Measurements from ENCODE around the gene RGS1. TPM values are rescaled to one million over a fixed set of nuclear protein-coding genes. Genes with fewer than 3 reads are reported as not detected.
A peak's percentile ranks its signal among the peaks of the same experiment; 100 is the strongest.

RGS1 gene, protein sequence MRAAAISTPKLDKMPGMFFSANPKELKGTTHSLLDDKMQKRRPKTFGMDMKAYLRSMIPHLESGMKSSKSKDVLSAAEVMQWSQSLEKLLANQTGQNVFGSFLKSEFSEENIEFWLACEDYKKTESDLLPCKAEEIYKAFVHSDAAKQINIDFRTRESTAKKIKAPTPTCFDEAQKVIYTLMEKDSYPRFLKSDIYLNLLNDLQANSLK
- not detected for polyA plus RNA-seq (2013, experiment 1 of 2)
- polyA plus RNA-seq (2013, experiment 2 of 2): not detected

- Histone ChIP-seq H2AFZ (ENCODE audit: low read length) (peak within 1 kb of the TSS; percentile 80), H3K9ac (ENCODE audit: low read depth, low read length, poor library complexity) (no peak within 1 kb of the TSS), H3K36me3 (replicated peaks in 1 of 2; ENCODE audit: control insufficient read depth in 2 of 2, insufficient read depth in 2 of 2, low read length in 2 of 2) (no peaks in the 10 kb centered on the region), H3K4me1 (ENCODE audit: control insufficient read depth in 2 of 2, insufficient read depth in 1 of 2, low read depth in 1 of 2, low read length in 2 of 2) (peaks cover 0 to 4% of the 10 kb centered on the region in 2 donors), H4K91ac (ENCODE audit: low read depth, low read length, poor library complexity) (no peak within 1 kb of the TSS), H3K23ac (ENCODE audit: low read depth, low read length, poor library complexity) (no peak within 1 kb of the TSS), H2BK15ac (ENCODE audit: low read length) (no peak within 1 kb of the TSS), H2BK120ac (ENCODE audit: low read depth, low read length) (no peak within 1 kb of the TSS), H4K8ac (ENCODE audit: low read depth, low read length) (no peak within 1 kb of the TSS), H3K27me3 (ENCODE audit: control insufficient read depth in 3 of 3, insufficient read depth in 3 of 3, low read depth in 1 of 3, low read length in 3 of 3) (no peaks in the 10 kb centered on the region), H2BK5ac (ENCODE audit: low read length) (no peak within 1 kb of the TSS), H2AK5ac (ENCODE audit: low read depth, low read length) (no peak within 1 kb of the TSS), H3K4me2 (ENCODE audit: insufficient read depth, low read length, poor library complexity, severe bottlenecking) (no peak within 1 kb of the TSS), H3K27ac (replicated peaks; ENCODE audit: low read length) (no peak within 1 kb of the TSS), H3K4me3 (ENCODE audit: low read length in 2 of 2) (no peak within 1 kb of the TSS), H3K4ac (ENCODE audit: low read length) (no peak within 1 kb of the TSS), H3K9me3 (replicated peaks in 1 of 2; ENCODE audit: control insufficient read depth in 2 of 2, insufficient read depth in 1 of 2, low read depth in 1 of 2, low read length in 2 of 2) (no peaks in the 10 kb centered on the region), H3K18ac (ENCODE audit: low read length) (no peak within 1 kb of the TSS), H3K14ac (ENCODE audit: low read length) (no peak within 1 kb of the TSS), H3K79me1 (ENCODE audit: low read depth, low read length) (no peaks in the 10 kb centered on the region), H2BK12ac (ENCODE audit: low read length) (no peak within 1 kb of the TSS)
- no peak for DNase-seq (ENCODE audit: low spot score)
- no CpG with 5 or more reads among the region's 7 CpGs for WGBS, 2 donors (ENCODE audit: extremely low coverage in 2 of 2, insufficient read length in 2 of 2, insufficient replicate concordance in 1 of 2)
Measured at GRCh38 chr1:192575499-192576189, at the start of gene RGS1. TSS of gene RGS1 (plus strand) at chr1:192575773. CDS start at chr1:192575793, 20 bp downstream.

DNA sequence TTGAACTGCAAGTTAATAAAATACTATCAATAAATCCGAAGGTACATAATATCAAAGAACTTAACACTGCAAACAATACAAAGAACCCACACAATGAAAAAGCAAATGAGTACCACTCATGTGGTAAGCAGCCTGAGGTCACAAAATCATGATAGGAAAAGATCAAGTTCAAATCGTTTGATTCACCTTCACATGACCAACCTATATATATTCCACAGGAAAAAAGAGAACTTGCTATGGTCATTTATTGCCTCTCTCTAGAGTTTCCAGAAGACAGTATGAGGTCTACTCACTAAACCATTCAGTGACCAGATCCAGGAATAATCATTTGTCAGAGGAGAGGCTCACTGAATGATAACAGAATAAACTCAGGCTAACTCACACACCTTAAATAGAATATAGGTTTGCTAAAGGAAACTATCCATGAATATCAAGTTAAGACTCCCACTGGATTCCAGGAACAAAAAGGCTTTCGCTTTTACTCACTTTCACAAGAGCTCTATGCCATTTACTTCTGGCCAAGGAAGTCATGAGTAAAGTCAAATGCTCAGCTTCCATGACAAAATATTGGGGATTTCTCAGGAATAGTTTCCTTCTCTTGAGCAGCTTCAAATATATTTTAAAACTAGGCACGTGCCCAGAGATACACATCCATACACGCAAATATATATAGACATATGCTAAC is 48.3 kb upstream of the RGS1 start:
- no peak overlapping the region for H4K91ac ChIP-seq (ENCODE audit: low read depth, low read length, poor library complexity)
- no peak overlapping the region for H3K23ac ChIP-seq (ENCODE audit: low read depth, low read length, poor library complexity)
- H3K4ac ChIP-seq (ENCODE audit: low read length): no peak overlapping the region
- H2BK120ac ChIP-seq (ENCODE audit: low read depth, low read length): no peak overlapping the region
- H3K18ac ChIP-seq (ENCODE audit: low read length): no peak overlapping the region
- H3K9ac ChIP-seq (ENCODE audit: low read depth, low read length, poor library complexity): no peak overlapping the region
- no peak overlapping the region for H3K4me3 ChIP-seq (ENCODE audit: low read length in 2 of 2)
- no peaks in the 10 kb centered on the region for H3K27me3 ChIP-seq (ENCODE audit: control insufficient read depth in 3 of 3, insufficient read depth in 3 of 3, low read depth in 1 of 3, low read length in 3 of 3)
- H2AK5ac ChIP-seq (ENCODE audit: low read depth, low read length): no peak overlapping the region
- WGBS, 2 donors (ENCODE audit: extremely low coverage in 2 of 2, insufficient read length in 2 of 2, insufficient replicate concordance in 1 of 2): no CpG with 5 or more reads among the region's 5 CpGs
- H3K9me3 ChIP-seq (replicated peaks in 1 of 2; ENCODE audit: control insufficient read depth in 2 of 2, insufficient read depth in 1 of 2, low read depth in 1 of 2, low read length in 2 of 2): no peaks in the 10 kb centered on the region
- no peak overlapping the region for H3K27ac ChIP-seq (replicated peaks; ENCODE audit: low read length)
- no peak overlapping the region for H3K14ac ChIP-seq (ENCODE audit: low read length)
- no peak overlapping the region for H2BK5ac ChIP-seq (ENCODE audit: low read length)
- no peak overlapping the region for H2AFZ ChIP-seq (ENCODE audit: low read length)
- no peak overlapping the region for H2BK15ac ChIP-seq (ENCODE audit: low read length)
- no peak overlapping the region for H4K8ac ChIP-seq (ENCODE audit: low read depth, low read length)
- H3K4me1 ChIP-seq (ENCODE audit: control insufficient read depth in 2 of 2, insufficient read depth in 1 of 2, low read depth in 1 of 2, low read length in 2 of 2): peaks cover 0 to 5% of the 10 kb centered on the region in 2 donors
- no peak overlapping the region for H2BK12ac ChIP-seq (ENCODE audit: low read length)
- H3K36me3 ChIP-seq (replicated peaks in 1 of 2; ENCODE audit: control insufficient read depth in 2 of 2, insufficient read depth in 2 of 2, low read length in 2 of 2): no peaks in the 10 kb centered on the region
- H3K79me1 ChIP-seq (ENCODE audit: low read depth, low read length): no peaks in the 10 kb centered on the region
- DNase-seq (ENCODE audit: low spot score): no peak
- no peak overlapping the region for H3K4me2 ChIP-seq (ENCODE audit: insufficient read depth, low read length, poor library complexity, severe bottlenecking)

GRCh38 chr1:192527950-192528349 is 47.6 kb upstream of the RGS1 start:
- Histone ChIP-seq H2BK15ac (ENCODE audit: low read length) (no peak overlapping the region), H2AK5ac (ENCODE audit: low read depth, low read length) (no peak overlapping the region), H3K27me3 (ENCODE audit: control insufficient read depth in 3 of 3, insufficient read depth in 3 of 3, low read depth in 1 of 3, low read length in 3 of 3) (no peaks in the 10 kb centered on the region), H3K27ac (replicated peaks; ENCODE audit: low read length) (no peak overlapping the region), H2AFZ (ENCODE audit: low read length) (no peak overlapping the region), H4K91ac (ENCODE audit: low read depth, low read length, poor library complexity) (no peak overlapping the region), H2BK5ac (ENCODE audit: low read length) (no peak overlapping the region), H3K4me1 (ENCODE audit: control insufficient read depth in 2 of 2, insufficient read depth in 1 of 2, low read depth in 1 of 2, low read length in 2 of 2) (peaks cover 0 to 5% of the 10 kb centered on the region in 2 donors), H3K4me3 (ENCODE audit: low read length in 2 of 2) (no peak overlapping the region), H3K4me2 (ENCODE audit: insufficient read depth, low read length, poor library complexity, severe bottlenecking) (no peak overlapping the region), H3K36me3 (replicated peaks in 1 of 2; ENCODE audit: control insufficient read depth in 2 of 2, insufficient read depth in 2 of 2, low read length in 2 of 2) (no peaks in the 10 kb centered on the region), H3K9ac (ENCODE audit: low read depth, low read length, poor library complexity) (no peak overlapping the region), H3K4ac (ENCODE audit: low read length) (no peak overlapping the region), H3K23ac (ENCODE audit: low read depth, low read length, poor library complexity) (no peak overlapping the region), H2BK12ac (ENCODE audit: low read length) (no peak overlapping the region), H3K18ac (ENCODE audit: low read length) (no peak overlapping the region), H3K79me1 (ENCODE audit: low read depth, low read length) (no peaks in the 10 kb centered on the region), H3K9me3 (replicated peaks in 1 of 2; ENCODE audit: control insufficient read depth in 2 of 2, insufficient read depth in 1 of 2, low read depth in 1 of 2, low read length in 2 of 2) (no peaks in the 10 kb centered on the region), H4K8ac (ENCODE audit: low read depth, low read length) (no peak overlapping the region), H3K14ac (ENCODE audit: low read length) (no peak overlapping the region), H2BK120ac (ENCODE audit: low read depth, low read length) (no peak overlapping the region)
- DNase-seq (ENCODE audit: low spot score): no peak

DNA sequence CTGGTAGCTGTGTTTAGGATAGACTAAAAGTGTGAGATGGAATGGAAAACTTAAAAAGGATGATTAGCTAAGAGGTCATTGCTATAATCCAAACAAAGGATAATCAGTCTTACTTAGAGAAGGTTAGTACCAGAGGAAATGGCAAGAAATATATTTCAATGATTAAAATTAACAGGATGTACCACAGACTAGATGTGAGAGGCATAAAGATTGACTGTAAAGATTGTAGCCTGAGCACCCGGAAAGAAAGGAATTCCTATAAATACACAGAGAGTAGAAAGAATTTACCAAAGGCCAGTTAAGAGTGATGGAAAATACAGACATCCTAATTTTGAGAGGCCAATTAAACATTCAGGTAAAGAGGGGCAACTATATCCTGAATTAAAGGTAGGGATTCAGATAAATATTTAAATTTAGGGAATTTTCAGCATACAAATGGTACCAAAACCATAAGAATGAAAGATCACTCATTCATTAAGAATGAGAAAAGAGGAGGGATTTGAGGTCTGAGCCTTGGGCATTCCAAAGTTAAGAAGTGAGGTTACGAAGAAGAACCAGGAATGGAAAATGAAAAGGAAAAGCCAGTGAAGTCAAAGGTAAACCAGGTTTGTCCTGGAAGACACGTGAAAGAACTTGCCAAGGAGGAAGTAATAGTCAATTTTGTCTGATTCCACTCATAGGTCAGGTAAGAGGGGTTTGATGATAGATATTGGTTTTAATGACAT is 46.4 kb upstream of the RGS1 start:
- H3K4me2 ChIP-seq (ENCODE audit: insufficient read depth, low read length, poor library complexity, severe bottlenecking): no peak overlapping the region
- no CpG with 5 or more reads among the region's 3 CpGs for WGBS, 2 donors (ENCODE audit: extremely low coverage in 2 of 2, insufficient read length in 2 of 2, insufficient replicate concordance in 1 of 2)

More for the DNA sequence above, 46.4 kb upstream of the RGS1 start:
- Histone ChIP-seq H4K91ac (ENCODE audit: low read depth, low read length, poor library complexity) (no peak overlapping the region), H3K9ac (ENCODE audit: low read depth, low read length, poor library complexity) (no peak overlapping the region), H2BK12ac (ENCODE audit: low read length) (no peak overlapping the region), H3K4ac (ENCODE audit: low read length) (no peak overlapping the region), H2BK15ac (ENCODE audit: low read length) (no peak overlapping the region), H2AFZ (ENCODE audit: low read length) (peak overlapping the region; percentile 15), H3K14ac (ENCODE audit: low read length) (no peak overlapping the region), H2BK120ac (ENCODE audit: low read depth, low read length) (no peak overlapping the region), H3K27ac (replicated peaks; ENCODE audit: low read length) (no peak overlapping the region), H3K9me3 (replicated peaks in 1 of 2; ENCODE audit: control insufficient read depth in 2 of 2, insufficient read depth in 1 of 2, low read depth in 1 of 2, low read length in 2 of 2) (no peaks in the 10 kb centered on the region), H3K4me3 (ENCODE audit: low read length in 2 of 2) (no peak overlapping the region), H2AK5ac (ENCODE audit: low read depth, low read length) (no peak overlapping the region), H3K4me1 (ENCODE audit: control insufficient read depth in 2 of 2, insufficient read depth in 1 of 2, low read depth in 1 of 2, low read length in 2 of 2) (peaks cover 0 to 5% of the 10 kb centered on the region in 2 donors), H3K23ac (ENCODE audit: low read depth, low read length, poor library complexity) (no peak overlapping the region), H3K18ac (ENCODE audit: low read length) (no peak overlapping the region), H3K27me3 (ENCODE audit: control insufficient read depth in 3 of 3, insufficient read depth in 3 of 3, low read depth in 1 of 3, low read length in 3 of 3) (no peaks in the 10 kb centered on the region), H2BK5ac (ENCODE audit: low read length) (no peak overlapping the region), H3K36me3 (replicated peaks in 1 of 2; ENCODE audit: control insufficient read depth in 2 of 2, insufficient read depth in 2 of 2, low read length in 2 of 2) (no peaks in the 10 kb centered on the region), H3K79me1 (ENCODE audit: low read depth, low read length) (no peaks in the 10 kb centered on the region), H4K8ac (ENCODE audit: low read depth, low read length) (no peak overlapping the region)
- no peak for DNase-seq (ENCODE audit: low spot score)
